NCI-H82 treated with DMSO at 0.1 percent for 48 hours (cell line): ENCODE measurements around the gene HEATR5B.
"Not testable (repeated sequence)": the region's sequence is repeated elsewhere in the genome, so short reads cannot be mapped to it uniquely, and the experiment has no call there.

ENCODE experiments used
- DNase-seq: peaks from one replicate; lab custom pipeline; 2025; ENCODE audit not compliant: unreplicated experiment; lab: John Stamatoyannopoulos, UW

The HEATR5B gene

GRCh38 chr2:36988008-36988407 is 96.2 kb downstream of the HEATR5B start:
- no peak for DNase-seq

- no peak for DNase-seq
Observed at GRCh38 chr2:36982467-36982866, 101.7 kb downstream of the HEATR5B start.

GRCh38 chr2:36981911-36982310 is 102.3 kb downstream of the HEATR5B start:
- DNase-seq = no peak

- DNase-seq = not testable (repeated sequence)
Observed at GRCh38 chr2:36979007-36979406, 105.2 kb downstream of the HEATR5B start.

GRCh38 chr2:36976065-36976464 is 108.1 kb downstream of the HEATR5B start:
- no peak for DNase-seq

DNA sequence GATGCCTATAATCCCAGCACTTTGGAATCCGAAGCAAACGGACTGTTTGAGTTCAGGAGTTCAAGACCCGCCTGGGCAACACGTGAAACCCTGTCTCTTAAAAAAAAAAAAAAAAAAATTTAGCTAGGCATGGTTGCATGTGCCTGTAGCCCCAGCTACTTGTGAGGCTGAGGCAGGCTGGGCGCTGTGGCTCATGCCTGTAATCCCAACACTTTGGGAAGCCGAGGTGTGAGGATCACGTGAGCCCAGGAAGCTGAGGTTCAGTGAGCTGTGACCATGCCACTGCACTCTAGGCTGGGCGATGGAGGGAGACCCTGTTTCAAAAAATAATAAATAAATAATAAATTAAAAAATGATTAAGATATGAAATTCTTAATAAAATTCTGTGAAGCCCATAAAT is 108.9 kb downstream of the HEATR5B start:
- no peak for DNase-seq

DNA sequence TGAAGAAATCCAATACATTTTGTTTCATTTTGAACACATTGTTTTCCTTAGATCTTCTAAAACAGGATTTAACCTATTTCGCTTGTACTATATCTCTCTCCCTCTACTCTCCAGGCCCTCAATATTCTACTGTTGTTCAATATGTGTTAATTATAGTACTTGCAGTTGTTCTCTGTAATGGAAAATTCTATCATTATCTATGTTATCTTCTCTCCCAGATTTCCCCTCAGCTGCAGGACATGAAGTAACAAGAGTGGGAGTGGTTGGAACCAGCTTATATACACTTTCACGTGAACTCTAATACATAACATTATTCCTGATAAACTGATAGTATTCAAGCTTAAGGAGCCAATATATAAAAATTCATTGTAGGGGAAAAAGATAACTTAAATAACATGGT is 110.9 kb downstream of the HEATR5B start:
- no peak for DNase-seq

DNA sequence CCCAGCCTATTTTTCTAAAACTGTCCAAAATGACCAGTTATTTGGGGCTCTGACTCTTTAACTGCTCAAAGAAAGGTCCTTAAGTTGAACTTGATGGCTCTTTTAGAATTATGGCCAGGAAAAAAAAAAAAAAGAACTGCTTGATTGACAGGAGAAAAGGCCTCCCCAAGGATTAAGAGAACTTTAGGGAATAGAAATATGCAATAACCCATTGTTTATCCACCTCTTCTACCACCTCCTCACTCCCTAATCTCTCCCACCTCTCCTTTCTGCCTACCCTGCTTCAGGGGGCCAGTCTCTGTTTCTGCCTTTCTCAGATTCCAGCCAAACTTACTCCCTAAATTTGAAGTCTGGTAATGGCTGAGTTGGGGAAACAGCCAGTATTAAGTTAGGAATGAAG is 112.2 kb downstream of the HEATR5B start:
- no peak for DNase-seq

- DNase-seq = no peak
Observed at GRCh38 chr2:36967236-36967876, 116.8 kb downstream of the HEATR5B start.

GRCh38 chr2:36966370-36967235 is 117.6 kb downstream of the HEATR5B start, which contains the start of gene STRN:
Gene STRN, minus strand, starts transcription at chr2:36966536. Its CDS starts 73 bp downstream, at chr2:36966463.
- DNase-seq = peak; percentile 87

- peak; percentile 50 for DNase-seq
Observed at GRCh38 chr2:36965751-36966369, 118.3 kb downstream of the HEATR5B start.

- DNase-seq = no peak
Observed at GRCh38 chr2:36965206-36965605, 119.0 kb downstream of the HEATR5B start.

DNA sequence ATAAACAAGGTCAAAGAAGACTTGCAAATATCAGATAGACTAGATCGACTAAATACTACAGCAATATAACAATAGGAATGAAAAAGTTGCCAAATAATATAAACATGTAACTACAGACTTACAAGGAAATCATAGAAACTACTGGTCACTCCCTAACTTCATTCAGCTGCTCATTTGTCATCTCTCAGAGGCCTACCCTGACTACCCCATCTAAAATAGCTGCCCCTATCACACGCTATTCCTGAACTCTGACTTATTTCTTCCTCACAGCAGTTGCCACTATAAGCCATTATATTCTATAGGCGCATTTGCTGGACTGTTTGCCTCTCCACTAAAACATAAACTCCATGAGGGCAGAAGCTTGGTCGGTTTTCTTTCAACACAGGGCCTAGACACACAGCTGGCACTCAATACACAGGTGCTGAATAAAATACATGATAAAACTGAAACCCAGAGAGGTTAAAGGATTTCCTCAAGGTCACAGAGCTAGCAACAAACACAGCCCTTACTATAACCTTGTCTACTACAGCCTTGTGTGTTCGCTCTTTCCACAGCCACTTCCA is 119.6 kb downstream of the HEATR5B start:
- DNase-seq = no peak

- DNase-seq = no peak
Observed at GRCh38 chr2:36963734-36964133, 120.4 kb downstream of the HEATR5B start.

DNA sequence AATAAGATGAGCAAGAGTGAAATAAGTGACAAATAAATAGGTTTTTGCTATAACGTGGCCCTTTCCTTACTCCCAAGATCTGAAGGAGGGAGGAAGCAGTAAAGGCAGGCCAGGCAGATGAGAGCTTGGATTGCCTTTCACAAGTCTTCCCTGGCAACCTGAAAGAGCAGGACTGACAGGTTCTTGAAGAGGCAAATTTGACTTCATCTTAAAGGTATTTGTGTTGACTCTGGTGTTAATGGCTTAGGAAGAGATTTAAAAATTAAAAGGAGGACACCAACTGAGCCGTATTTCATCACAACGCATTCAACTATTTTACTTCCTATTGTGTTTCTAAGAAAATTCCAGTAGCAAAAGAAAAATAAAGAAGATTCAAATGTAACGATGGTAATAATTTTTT is 121.1 kb downstream of the HEATR5B start:
- no peak for DNase-seq

- DNase-seq = no peak
Observed at GRCh38 chr2:36960773-36961172, 123.4 kb downstream of the HEATR5B start.

GRCh38 chr2:36960005-36960675 is 124.0 kb downstream of the HEATR5B start:
- DNase-seq = no peak

GRCh38 chr2:36954977-36955607 is 129.1 kb downstream of the HEATR5B start:
- DNase-seq = no peak

DNA sequence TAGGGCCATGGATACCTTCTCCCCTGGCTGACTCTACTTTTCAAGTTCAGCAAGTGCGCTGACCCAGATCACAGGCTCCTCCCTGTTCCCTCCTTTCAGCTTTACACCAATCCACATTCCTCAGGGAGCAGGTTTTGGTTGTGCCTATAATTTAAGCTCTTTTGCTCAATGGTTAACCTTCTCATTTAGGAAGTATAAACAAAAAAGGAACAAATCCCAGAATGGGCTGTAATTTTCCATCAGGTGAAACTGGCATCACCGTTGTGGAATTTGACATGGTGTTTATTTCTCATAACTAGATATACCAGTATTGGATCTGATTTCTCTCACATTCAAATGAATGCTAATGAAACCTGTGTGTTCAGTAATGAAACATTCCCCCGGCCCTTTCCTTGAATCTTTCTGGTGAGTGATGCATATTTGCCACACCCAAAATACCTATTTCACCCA is 131.4 kb downstream of the HEATR5B start:
- no peak for DNase-seq

- no peak for DNase-seq
Observed at GRCh38 chr2:36951574-36951973, 132.6 kb downstream of the HEATR5B start.
